Tibial nerve (tissue), 4 donors: ENCODE results near the gene UBL4A.

Experiments
- EP300 ChIP-seq, 2 donors: sonication (generic); formaldehyde crosslinking; IDR thresholded peaks; one replicate each; pipeline ENCODE4 v1.6.1; 2017; ENCODE audit warnings: antibody characterized with exemption in 2 of 2, mild to moderate bottlenecking in 1 of 2
- POLR2A ChIP-seq, 2 donors: fragments of 450-650 bp; IDR thresholded peaks; one replicate each; pipeline ENCODE4 v1.6.1; 2017; ENCODE audit warnings: antibody characterized with exemption in 2 of 2, mild to moderate bottlenecking in 2 of 2, moderate library complexity in 2 of 2
- TF ChIP-seq, protein P1 (sequence below), 5 experiments: fragments of 200-600 bp in 3 of 5; fragments of 450-650 bp in 2 of 5; sonication (generic) in 3 of 5; IDR thresholded peaks; one replicate each; pipeline ENCODE4 v1.5.1; 2016 to 2019; ENCODE audit warnings: antibody characterized with exemption in 5 of 5, mild to moderate bottlenecking in 3 of 5, moderate library complexity in 2 of 5

DNA sequence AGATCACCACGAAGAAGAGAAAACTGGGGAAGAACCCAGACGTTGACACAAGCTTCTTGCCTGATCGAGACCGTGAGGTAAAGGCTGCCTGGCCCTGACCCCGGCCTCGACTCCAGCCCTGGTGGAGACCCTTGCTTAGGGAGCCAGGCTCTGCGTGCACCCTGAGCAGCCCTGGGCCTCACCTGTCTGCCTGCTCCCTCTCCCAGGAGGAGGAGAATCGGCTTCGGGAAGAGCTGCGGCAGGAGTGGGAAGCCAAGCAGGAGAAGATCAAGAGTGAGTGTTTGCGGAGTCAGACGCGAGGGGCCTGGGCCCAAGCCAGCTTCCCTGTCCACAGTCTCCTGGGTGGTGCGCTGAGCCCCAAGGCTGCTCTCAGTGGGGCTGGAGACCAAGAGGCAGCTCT lies 37.9 kb downstream of the UBL4A start:
- TF ChIP-seq, protein P1, sequence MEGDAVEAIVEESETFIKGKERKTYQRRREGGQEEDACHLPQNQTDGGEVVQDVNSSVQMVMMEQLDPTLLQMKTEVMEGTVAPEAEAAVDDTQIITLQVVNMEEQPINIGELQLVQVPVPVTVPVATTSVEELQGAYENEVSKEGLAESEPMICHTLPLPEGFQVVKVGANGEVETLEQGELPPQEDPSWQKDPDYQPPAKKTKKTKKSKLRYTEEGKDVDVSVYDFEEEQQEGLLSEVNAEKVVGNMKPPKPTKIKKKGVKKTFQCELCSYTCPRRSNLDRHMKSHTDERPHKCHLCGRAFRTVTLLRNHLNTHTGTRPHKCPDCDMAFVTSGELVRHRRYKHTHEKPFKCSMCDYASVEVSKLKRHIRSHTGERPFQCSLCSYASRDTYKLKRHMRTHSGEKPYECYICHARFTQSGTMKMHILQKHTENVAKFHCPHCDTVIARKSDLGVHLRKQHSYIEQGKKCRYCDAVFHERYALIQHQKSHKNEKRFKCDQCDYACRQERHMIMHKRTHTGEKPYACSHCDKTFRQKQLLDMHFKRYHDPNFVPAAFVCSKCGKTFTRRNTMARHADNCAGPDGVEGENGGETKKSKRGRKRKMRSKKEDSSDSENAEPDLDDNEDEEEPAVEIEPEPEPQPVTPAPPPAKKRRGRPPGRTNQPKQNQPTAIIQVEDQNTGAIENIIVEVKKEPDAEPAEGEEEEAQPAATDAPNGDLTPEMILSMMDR (IDR thresholded peaks at IDR 0.05) = no peak
- TF ChIP-seq POLR2A (IDR thresholded peaks at IDR 0.05) (no peak), EP300 (IDR thresholded peaks at IDR 0.05) (no peak)
